Astrocyte (in vitro differentiated cells and primary cell): ENCODE measurements around the gene BAZ1A.

Experiments
- CTCF ChIP-seq: IDR thresholded peaks from 2 replicates; pipeline ENCODE4 v1.5.1; 2011; ENCODE audit warnings: low read depth, mild to moderate bottlenecking, inconsistent platforms, low read length, moderate library complexity; ENCODE audit not compliant: insufficient read depth
- EZH2 ChIP-seq: IDR thresholded peaks from 2 replicates; pipeline ENCODE4 v1.6.1; 2012; ENCODE audit warnings: mild to moderate bottlenecking, low read length, inconsistent platforms; ENCODE audit not compliant: insufficient read depth

- TF ChIP-seq CTCF (no peak), EZH2 (no peak)
These were observed 22.1 kb downstream of the BAZ1A start for GRCh38 chr14:34853041-34853440.
